Measurements from ENCODE around the gene RNU7-1.

Gene RNU7-1

GRCh38 chr12:6979453-6979852, 35.8 kb downstream of the RNU7-1 start:
- CTCF ChIA-PET, result no interaction called here
- Mint-ChIP-seq H3K4me3 (no peak overlapping the region), H3K27me3 (no peaks in the 10 kb centered on the region), H3K27ac (no peak overlapping the region), H3K9me3 (no peaks in the 10 kb centered on the region), H3K36me3 (peaks cover 39% of the 10 kb centered on the region), H3K4me1 (peaks cover 11% of the 10 kb centered on the region)
- no peak for DNase-seq

GRCh38 chr12:6980075-6980474, 36.5 kb downstream of the RNU7-1 start:
- Mint-ChIP-seq H3K27ac (peak overlapping the region; percentile 45), H3K4me1 (peaks cover 10% of the 10 kb centered on the region), H3K9me3 (no peaks in the 10 kb centered on the region), H3K4me3 (no peak overlapping the region), H3K27me3 (no peaks in the 10 kb centered on the region), H3K36me3 (peaks cover 36% of the 10 kb centered on the region)
- CTCF ChIA-PET, result no interaction called here
- DNase-seq, result no peak

DNA sequence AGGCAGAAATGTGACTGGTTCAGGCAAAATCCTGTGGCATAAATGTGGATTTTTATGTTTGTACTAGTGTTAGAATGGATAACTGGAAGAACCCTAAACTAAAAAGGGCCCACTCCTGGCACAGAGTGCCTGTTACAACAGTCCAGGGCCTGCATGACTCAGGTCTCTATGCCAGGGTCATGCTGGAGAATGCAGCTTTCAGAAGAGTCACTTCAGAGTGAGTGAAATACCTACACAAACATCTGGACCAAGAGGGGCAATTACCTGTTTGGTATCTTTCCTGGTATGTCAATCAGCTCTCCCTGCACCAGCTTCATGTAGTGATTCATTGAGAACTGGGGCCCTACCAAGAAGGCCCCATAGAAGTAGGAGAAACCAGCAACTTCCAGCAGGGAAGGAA, 37.1 kb downstream of the RNU7-1 start:
- CTCF ChIA-PET, result no interaction called here
- H3K27ac Mint-ChIP-seq, result no peak overlapping the region
- no peak overlapping the region for H3K4me3 Mint-ChIP-seq
- peaks cover 4% of the 10 kb centered on the region for H3K4me1 Mint-ChIP-seq
- H3K36me3 Mint-ChIP-seq, result peaks cover 36% of the 10 kb centered on the region
- no peaks in the 10 kb centered on the region for H3K9me3 Mint-ChIP-seq
- DNase-seq, result no peak
- no peaks in the 10 kb centered on the region for H3K27me3 Mint-ChIP-seq

- Mint-ChIP-seq H3K27me3 (no peaks in the 10 kb centered on the region), H3K4me3 (no peak overlapping the region), H3K36me3 (peaks cover 32% of the 10 kb centered on the region), H3K9me3 (no peaks in the 10 kb centered on the region), H3K4me1 (peaks cover 2% of the 10 kb centered on the region), H3K27ac (no peak overlapping the region)
- no peak for DNase-seq
- CTCF ChIA-PET, result no interaction called here
These were observed 37.8 kb downstream of the RNU7-1 start for GRCh38 chr12:6981152-6982052.

DNA sequence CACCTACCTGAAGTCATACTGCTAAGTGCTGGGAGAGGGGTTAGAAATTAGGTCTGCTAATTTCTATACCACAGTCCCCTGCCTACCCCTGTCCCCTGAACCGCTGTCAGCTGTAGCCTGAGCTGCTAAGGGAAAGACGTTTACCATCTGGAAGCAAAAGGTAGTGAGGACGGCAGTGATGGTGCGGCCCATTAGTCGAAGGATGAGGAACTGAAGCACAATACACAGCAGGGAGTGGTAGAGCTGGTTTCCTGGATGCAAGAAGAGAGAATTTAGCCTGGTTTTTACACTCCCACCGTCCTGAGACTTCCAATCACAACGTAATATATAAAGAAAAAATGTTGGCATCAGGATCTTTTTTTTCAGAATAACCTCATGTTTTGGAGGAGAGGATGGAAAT, 38.9 kb downstream of the RNU7-1 start:
- H3K9me3 Mint-ChIP-seq, result no peaks in the 10 kb centered on the region
- H3K4me3 Mint-ChIP-seq, result no peak overlapping the region
- H3K27ac Mint-ChIP-seq, result no peak overlapping the region
- CTCF ChIA-PET, result no interaction called here
- H3K27me3 Mint-ChIP-seq, result no peaks in the 10 kb centered on the region
- H3K36me3 Mint-ChIP-seq, result peaks cover 26% of the 10 kb centered on the region
- no peaks in the 10 kb centered on the region for H3K4me1 Mint-ChIP-seq
- no peak for DNase-seq

DNA sequence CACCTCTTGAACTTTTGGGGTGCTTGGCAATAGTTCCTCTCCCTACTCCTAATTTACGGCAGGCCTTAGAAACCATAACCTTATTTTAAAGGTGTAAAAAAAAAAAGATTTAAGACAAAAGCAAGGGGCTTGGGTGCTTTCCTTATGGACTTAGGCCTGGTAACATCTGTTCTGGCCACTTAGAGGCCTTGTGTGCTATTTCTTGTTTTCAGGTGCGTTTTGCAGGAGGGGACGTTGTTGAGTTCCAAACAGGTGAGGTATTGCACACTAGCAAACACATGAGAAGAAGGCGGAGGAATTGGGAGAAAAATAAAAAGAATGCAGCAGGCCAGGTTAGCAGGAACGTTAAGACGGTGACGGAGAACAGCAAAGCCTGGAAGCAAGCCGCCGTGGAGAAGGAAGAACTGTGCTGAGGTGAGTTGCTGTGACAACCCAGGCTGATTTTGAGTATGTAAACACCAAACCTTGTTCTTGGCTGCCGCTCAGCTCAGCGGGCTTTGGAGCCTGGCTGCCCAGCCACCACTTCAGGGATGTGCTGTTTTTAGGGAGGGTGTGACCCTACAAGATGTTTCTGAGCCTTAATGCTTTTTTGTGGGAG, 44.4 kb downstream of the RNU7-1 start:
- no peak overlapping the region for H3K4me3 Mint-ChIP-seq
- H3K4me1 Mint-ChIP-seq, result no peaks in the 10 kb centered on the region
- CTCF ChIA-PET, result interaction anchor here (0.7 kb wide), 1 partner anchor 63 kb away, joined by 3 read pairs; no protein-coding TSS in a partner anchor
- DNase-seq, result no peak
- no peaks in the 10 kb centered on the region for H3K27me3 Mint-ChIP-seq
- H3K36me3 Mint-ChIP-seq, result peaks cover 18% of the 10 kb centered on the region
- no peak overlapping the region for H3K27ac Mint-ChIP-seq
- H3K9me3 Mint-ChIP-seq, result no peaks in the 10 kb centered on the region
